Neural crest cell (in vitro differentiated cells): Measurements from ENCODE around the gene TRAF3IP3. TPM values are rescaled to one million over a fixed set of nuclear protein-coding genes. Genes with fewer than 3 reads are reported as not detected.

Experiments used
- DNase-seq: peaks from one replicate; pipeline ENCODE4 v3.0.0; 2021; ENCODE audit warnings: low read depth, mixed read lengths, low spot score
- H3K27ac Mint-ChIP-seq: one replicate; pipeline ENCODE4 v1.8.0; 2021; ENCODE audit warnings: mild to moderate bottlenecking, mixed read lengths; ENCODE audit not compliant: unreplicated experiment
- H3K27me3 Mint-ChIP-seq: 2 replicates; pipeline ENCODE4 v1.8.0; 2021; ENCODE audit warnings: low read depth, mild to moderate bottlenecking, mixed read lengths
- H3K36me3 Mint-ChIP-seq: 2 replicates; pipeline ENCODE4 v1.8.0; 2021; ENCODE audit warnings: low read depth, mild to moderate bottlenecking, mixed read lengths
- H3K4me1 Mint-ChIP-seq: 2 replicates; pipeline ENCODE4 v1.8.0; 2021; ENCODE audit warnings: mixed read lengths
- H3K4me3 Mint-ChIP-seq: one replicate; pipeline ENCODE4 v1.8.0; 2021; ENCODE audit warnings: mild to moderate bottlenecking, mixed read lengths
- H3K9me3 Mint-ChIP-seq: 2 replicates; pipeline ENCODE4 v1.8.0; 2021; ENCODE audit warnings: mixed read lengths
- CTCF ChIP-seq: fragments of 200-600 bp; sonication (generic); conservative IDR thresholded peaks from 2 replicates; pipeline ENCODE4 v1.5.0; 2021; ENCODE audit warnings: antibody characterized with exemption, mild to moderate bottlenecking
- total RNA-seq: library from RNA; stranded (reverse); gene quantifications from 2 replicates; pipeline ENCODE4 v1.2.1, GENCODE V29; 2021

TRAF3IP3 gene
- total RNA-seq, 1 donor from 2014 or later = not detected

GRCh38 chr1:209749670-209750323 lies 6.1 kb upstream of the TRAF3IP3 start:
- Mint-ChIP-seq H3K4me1 (peaks cover 4% of the 10 kb centered on the region), H3K9me3 (no peaks in the 10 kb centered on the region), H3K36me3 (no peaks in the 10 kb centered on the region), H3K4me3 (no peak overlapping the region), H3K27ac (no peak overlapping the region), H3K27me3 (peaks cover 41% of the 10 kb centered on the region)
- no peak for DNase-seq
- no peak for TF ChIP-seq CTCF

- DNase-seq = no peak
- peaks cover 4% of the 10 kb centered on the region for H3K4me1 Mint-ChIP-seq
- TF ChIP-seq CTCF = no peak
- H3K27me3 Mint-ChIP-seq = peaks cover 42% of the 10 kb centered on the region
- no peak overlapping the region for H3K4me3 Mint-ChIP-seq
- H3K9me3 Mint-ChIP-seq = no peaks in the 10 kb centered on the region
- no peak overlapping the region for H3K27ac Mint-ChIP-seq
- H3K36me3 Mint-ChIP-seq = no peaks in the 10 kb centered on the region
These were observed 4.1 kb upstream of the TRAF3IP3 start for GRCh38 chr1:209751627-209752231.

- TF ChIP-seq CTCF = no peak
- H3K4me3 Mint-ChIP-seq = no peak overlapping the region
- H3K27ac Mint-ChIP-seq = no peak overlapping the region
- H3K36me3 Mint-ChIP-seq = no peaks in the 10 kb centered on the region
- no peaks in the 10 kb centered on the region for H3K9me3 Mint-ChIP-seq
- peaks cover 37% of the 10 kb centered on the region for H3K27me3 Mint-ChIP-seq
- peaks cover under 1% of the 10 kb centered on the region for H3K4me1 Mint-ChIP-seq
- DNase-seq = no peak
These were observed 3.0 kb upstream of the TRAF3IP3 start for GRCh38 chr1:209752890-209753289.

GRCh38 chr1:209755256-209755655 lies 597 bp upstream of the TRAF3IP3 start:
- Mint-ChIP-seq H3K4me3 (no peak overlapping the region), H3K4me1 (no peaks in the 10 kb centered on the region), H3K9me3 (no peaks in the 10 kb centered on the region), H3K36me3 (no peaks in the 10 kb centered on the region), H3K27ac (no peak overlapping the region), H3K27me3 (peaks cover 32% of the 10 kb centered on the region)
- TF ChIP-seq CTCF = no peak
- DNase-seq = no peak

- Mint-ChIP-seq H3K4me3 (no peak overlapping the region), H3K27me3 (peaks cover 27% of the 10 kb centered on the region), H3K4me1 (no peaks in the 10 kb centered on the region), H3K9me3 (no peaks in the 10 kb centered on the region), H3K27ac (no peak overlapping the region), H3K36me3 (no peaks in the 10 kb centered on the region)
- no peak for TF ChIP-seq CTCF
- no peak for DNase-seq
These were observed 977 bp downstream of the TRAF3IP3 start for GRCh38 chr1:209756615-209757445.
